Left lobe of liver (tissue), 2 donors: ENCODE measurements around the gene SLC18A3. TPM values are rescaled to one million over a fixed set of nuclear protein-coding genes. Genes with fewer than 3 reads are reported as not detected.

ENCODE experiments used
- ATAC-seq: fragments of 200-7000 bp; cut with Tn5 transposase; one replicate; pipeline ENCODE4 v1.9.1; 2020; ENCODE audit warnings: mild to moderate bottlenecking, moderate library complexity
- DNase-seq: peaks from one replicate; pipeline ENCODE4 v3.0.0-alpha.2; 2020; ENCODE audit warnings: low spot score
- total RNA-seq: library from RNA; stranded (reverse); gene quantifications from one replicate; pipeline ENCODE4 v1.2.1, GENCODE V29; 2021
- donor health status: DM: no; HTN: no; CAD: no; lungs with moderate emphysema.
- donor health status: DM: no; HTN: yes; CAD: no.

SLC18A3 gene
- total RNA-seq, 1 donor from 2014 or later, result not detected

DNA sequence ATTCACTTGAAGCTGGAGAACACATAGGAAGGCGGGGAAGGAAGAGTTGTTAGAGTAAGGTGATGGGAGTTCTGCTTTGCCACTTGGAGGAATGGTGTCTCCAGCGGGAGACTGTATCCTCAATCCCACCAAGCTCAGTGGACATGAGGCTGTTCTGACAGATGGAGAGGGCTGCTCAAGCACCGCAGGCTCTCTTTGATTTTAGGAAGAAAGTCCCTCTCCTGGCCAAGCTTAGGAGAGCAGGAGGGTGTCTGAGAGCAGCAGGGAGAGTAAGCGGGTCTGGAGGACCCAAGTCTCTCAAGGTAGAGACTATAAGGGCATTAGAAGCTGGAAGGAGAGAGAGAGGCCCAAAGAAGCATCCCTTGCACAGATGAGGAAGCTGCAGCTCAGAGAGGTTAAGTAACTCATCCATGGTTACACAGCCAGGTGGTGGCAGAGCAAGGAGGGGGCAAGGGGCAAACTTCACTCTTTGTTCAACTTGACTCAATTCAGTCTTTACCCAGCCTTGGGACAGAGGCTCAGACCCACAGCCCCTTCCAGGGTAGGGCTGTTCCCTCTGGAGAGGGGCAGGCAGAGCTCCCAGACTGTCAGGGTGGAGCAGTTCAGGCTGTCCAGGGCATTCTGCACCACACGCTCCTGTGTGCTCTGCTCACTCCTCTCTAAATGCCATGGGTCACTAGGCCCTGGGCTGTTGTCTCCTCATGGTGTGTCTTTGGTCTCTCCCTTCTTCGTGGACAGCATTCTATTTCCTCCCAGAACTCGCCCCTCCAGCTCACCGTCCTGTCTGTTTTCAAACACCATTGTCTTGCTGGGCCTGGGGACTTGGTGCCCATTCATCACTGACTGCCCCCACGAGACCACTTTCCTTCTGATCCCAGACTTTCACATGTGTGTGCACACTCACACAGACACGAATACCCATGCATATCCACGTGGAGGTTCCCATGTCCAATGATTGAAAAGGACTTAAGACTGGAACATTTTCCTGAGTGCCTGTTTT is 12.6 kb downstream of the SLC18A3 start:
- no peak for ATAC-seq
- no peak for DNase-seq

DNA sequence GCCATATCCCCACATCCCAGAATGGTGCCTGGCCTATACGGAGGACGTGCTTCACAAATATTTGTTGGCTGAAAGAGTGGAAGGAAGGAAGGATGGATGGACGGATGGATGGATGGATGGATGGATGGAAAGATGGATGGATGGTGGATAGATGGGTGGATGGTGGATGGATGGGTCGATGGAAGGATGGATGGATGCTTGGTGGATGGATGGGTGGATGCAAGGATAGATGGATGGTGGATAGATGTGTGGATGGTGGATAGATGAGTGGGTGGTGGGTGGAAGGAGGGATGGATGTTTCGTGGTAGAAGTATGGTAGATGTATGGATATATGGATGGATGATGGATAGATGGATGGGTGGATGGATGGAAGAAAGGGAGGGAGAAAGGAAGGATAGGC is 14.5 kb downstream of the SLC18A3 start:
- DNase-seq, result no peak
- no peak for ATAC-seq

DNA sequence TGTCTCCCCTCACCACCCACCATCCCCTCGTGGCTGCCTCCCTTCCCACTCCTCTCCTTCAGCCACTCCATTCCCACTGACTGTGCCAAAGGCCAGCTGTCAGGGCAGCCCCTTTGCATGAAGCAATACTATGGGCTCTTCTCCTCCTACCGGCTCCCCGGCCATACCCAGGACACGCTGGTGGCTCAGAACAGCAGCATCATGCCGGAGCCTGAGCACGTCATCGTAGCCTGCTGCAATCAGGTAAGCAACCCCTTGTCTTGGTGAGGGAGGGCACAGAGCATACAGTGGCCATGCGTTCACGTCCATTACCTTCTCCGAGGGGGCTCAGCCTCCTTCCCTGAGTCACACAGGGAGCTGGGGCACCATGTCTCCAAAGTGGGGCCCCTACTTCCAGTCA is 15.3 kb downstream of the SLC18A3 start:
- ATAC-seq (no peak), DNase-seq (no peak)

DNA sequence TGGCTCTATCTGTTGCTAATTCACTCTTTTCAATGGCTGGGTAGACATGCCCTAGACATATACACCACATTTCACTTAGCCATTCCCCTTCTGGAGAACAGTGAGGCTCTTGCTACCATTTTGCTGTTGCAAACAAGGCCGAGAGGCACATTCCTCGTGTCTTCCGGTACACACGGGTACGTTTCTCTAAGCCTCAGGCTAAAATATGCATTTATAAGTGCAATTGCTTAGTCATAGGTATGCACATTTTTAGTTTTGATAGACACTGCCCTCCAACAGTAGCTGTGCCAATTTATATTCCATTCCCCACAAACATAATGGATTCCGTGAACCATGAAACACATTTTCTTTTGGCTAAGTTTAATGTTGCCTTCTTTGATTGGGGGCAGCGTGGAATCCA is 16.9 kb downstream of the SLC18A3 start:
- no peak for ATAC-seq

DNA sequence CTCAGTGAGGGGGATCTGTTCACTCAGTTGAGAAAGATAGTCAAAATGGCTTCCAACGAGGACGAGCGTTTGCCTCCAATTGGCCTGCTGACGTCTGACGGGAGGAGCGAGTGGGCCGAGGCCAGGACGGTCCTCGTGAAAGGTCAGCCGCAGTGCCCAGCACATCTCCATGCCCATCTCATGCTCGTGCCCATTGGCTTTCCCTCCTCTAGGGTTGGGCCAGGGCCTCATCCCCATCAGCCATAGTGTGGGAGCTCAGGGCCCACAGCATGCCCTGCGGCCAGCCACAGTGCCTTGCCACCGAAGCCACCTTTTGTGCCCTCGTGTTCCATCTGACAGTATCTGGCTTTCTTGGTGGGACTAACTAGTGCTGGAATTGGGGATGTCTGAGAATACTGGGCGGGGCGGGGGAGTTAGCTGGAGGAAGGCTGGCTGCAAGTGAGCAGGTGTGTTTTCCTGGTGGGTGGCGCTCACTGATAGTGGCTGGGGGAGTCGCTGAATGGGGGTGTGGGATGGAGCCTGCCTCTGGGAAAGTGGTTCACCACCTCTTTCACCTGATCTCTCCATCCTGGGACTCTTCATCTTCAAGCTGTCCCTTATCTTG is 17.6 kb downstream of the SLC18A3 start:
- DNase-seq (no peak), ATAC-seq (no peak)

More for the DNA sequence above, 16.9 kb downstream of the SLC18A3 start:
- DNase-seq, result no peak

DNA sequence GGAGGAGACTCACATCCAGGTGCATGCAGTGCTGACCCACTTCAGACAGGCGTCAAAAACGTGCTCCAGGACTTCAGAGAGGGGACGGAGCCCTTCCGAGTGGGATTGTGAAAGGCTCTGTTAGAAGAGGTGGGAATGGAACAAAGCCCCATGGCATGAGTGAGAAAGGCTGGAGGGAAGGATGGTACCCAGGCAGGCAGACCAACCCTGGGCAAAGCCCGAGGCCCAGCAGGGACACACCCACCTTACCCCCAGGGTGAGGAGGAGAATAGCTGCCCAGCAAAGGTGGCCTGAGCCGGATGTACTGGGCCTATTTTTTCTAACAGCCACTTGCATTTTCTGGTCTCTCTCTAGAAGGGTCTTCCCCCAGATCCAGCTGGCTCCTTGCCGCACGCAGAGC is 18.5 kb downstream of the SLC18A3 start:
- no peak for ATAC-seq
- no peak for DNase-seq

DNA sequence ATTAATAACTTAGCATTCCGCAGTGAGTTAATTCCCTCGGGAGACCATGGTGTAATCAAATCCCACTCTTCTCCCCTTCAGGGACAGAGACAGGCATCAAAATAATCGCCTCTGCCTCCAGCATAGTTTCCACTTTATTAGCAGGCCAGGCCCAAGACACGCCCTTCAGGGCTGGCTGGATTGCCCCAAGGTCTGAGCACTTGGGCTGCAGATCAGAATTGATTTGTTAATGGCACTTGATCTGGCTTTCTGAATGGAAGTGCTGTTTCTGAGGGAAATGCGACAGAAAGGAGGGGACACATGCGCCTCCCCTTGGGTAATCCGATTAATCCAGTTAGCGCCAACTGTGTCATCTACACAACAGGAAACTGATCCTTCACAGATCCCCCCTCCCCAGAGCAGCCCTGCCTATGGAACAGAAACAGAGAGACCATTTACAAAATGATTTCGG is 19.3 kb downstream of the SLC18A3 start:
- no peak for ATAC-seq
- no peak for DNase-seq

DNA sequence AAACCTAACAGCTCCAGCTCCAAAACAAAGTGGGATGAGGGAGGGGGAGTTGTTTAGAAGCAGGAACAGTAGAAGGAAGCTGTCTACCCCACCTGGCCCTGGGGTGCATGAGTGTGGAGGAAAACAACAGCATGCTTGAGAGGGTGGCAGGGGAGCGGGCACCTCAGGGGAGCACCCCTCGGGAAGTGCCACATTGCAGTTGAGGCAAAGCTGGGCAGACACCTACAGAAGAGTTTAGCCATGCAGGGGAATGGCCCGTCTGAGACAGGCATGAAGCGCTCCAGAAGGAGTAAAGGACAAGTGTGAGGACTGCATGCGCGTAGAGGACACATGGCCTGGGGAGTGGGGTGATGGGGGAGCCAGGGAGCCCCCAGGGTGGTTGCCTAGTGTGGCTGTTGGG is 21.9 kb downstream of the SLC18A3 start:
- DNase-seq, result no peak
- no peak for ATAC-seq

DNA sequence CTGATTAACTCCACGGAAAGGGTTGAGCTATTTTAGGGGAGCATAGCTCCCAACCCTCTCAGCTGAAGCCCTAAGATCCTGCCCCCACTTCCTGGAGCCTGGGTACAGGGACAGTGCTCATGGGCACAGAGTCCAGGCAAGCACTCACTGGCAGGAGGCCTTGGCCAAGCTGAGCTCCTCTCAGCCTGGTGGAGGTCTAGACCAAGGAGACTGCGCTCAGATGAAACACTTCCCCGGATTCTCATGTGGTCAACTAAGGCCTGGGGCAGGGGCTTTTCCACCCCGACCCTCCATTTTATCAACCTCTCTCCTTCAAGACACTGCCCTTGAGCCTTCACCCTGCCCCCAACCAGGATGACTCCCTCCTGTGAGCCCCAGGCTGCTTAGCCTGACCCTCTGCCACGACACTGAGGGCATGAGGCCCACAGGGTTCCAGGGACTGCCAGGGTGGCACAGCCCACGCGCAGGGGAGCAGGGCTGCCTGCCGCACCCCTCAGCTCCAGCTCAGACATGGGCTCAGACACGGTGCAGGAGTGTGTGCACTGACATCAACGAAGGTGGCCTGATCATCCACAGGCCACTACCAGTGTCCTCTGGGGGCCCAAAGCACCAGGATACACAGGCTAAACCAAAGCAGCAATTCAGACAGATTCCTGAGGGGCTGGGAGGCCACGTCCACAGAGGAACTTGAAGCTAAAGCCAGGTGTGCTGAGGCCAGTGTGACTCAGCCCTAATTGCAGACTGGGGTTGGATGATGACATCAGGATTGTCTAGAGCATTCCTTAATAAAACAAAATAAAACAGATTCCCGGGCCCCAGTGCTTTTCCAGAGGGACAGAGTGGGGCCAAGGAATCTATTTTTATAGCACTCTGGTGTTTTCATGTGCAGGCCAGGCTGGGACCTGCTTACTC is 22.6 kb downstream of the SLC18A3 start:
- no peak for ATAC-seq
- no peak for DNase-seq

DNA sequence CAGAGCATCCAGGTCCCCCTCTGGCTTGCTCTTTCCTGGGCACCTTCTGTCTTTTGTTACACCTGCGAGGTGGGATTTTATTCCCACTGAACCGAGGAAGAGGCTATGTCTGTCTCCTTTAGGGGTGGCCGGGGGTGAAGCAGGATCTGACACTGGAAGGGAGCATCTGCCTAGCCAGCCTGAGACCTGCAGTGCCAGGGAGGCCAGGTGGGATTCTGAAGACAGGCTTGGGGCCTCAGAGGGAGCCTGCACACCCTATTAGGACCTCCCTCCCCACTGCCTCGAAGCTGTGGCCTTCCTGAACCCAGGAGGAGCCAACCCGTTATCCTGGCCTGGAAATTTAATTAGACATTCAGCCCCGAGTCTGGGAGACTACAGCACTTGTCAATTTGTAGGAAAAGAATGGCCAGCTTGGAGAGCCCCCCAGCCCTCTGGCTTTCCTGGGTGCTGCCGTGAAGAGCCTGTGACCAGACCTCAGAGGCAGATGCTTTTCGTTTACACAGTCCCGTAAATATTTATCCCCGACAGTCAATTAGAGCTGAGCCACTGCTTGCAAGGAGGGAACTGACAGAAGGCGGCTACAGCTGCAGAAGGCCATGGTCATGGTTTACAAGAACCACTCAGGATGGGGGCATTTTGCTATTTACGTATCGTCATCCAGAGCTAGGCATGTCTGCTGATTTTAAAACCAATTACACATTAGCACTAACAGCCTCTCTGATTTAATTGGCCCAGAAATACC is 23.4 kb downstream of the SLC18A3 start:
- no peak for DNase-seq
- no peak for ATAC-seq

DNA sequence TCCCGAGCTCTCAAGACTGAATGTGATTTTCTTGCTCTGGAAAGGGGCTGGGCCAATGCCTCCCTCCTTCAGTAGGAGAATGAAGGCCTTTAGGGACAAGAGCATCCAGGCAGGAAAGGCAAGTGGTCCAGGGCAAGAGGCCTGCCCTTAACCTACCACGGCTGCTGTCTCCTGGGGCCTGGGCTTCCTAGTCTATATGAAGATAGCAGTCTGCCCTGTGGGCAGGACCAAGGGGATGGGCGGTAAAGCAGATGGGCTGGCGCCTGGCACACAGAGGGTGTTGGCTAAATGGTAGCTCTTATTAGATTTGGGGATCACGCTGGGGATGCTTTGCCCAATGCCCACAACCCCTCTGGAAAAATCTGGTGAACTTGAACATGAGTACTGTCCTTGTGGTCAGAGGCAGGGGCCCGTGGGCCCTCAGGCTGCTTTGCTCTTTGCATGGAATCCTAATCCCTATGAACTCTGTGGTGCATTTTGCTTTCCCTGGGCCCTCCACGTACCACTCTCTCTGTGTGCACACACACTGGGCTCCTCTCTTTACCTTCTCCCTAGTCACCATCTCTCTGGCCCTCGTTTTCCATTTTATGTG is 24.1 kb downstream of the SLC18A3 start:
- no peak for DNase-seq

DNA sequence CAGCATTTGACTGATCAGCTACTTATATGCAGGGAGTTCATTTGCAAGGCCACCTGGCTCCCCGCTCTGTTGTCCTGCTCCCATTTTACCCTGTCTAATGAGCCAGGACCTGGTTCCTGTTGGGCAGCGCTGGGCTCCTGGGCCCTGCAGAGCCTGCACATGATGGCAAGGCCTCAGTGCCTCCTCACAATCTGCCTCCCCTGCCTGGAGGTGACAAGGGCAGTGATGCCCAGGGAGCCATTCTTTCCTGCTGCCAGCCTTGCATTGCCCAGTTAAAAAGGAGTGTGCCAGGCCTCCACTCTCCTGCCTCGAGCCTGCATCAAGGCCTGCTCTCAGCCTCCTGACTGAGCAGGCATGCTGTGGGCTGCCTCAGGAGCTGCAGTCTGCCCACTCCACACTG is 32.2 kb downstream of the SLC18A3 start:
- DNase-seq (no peak), ATAC-seq (no peak)

More for the DNA sequence above, 24.1 kb downstream of the SLC18A3 start:
- ATAC-seq, result no peak

DNA sequence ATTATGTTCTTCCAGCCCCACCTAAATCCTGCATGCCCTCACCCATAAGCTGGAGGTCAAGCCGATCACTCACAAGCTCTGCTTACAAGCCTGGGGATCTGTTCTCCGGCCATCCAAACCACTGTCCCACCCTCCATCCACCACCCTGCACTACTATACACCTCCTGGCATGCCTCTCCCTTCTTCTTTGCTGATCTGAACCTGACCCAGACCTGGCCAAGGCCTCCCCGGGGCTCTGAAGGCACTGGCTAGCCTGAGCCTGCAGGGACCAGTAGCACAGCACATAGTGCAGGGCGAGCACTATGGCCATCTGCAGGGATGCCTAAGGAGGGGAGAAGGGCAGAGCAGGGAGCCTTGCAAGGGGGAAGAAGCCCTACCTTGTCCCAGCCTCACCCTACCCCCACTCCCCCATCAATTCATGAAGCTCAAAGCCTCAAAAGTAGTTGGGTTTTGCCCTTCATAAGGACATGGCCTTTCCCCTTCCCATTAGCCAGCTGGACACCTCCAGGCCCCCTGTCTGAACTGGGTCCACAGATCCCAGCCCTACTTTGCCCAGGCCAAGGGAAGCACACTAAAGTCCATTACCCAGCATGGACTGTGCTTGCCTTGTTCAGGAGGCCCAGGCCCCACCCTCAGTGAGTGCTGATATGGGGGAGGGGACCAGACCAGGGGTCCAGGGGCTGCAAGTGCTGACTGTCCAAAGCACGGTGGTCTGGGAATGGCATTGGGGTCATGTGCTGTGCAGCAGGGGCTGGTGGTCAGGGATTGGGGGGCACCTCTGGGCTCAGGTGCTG is 33.3 kb downstream of the SLC18A3 start:
- no peak for ATAC-seq

DNA sequence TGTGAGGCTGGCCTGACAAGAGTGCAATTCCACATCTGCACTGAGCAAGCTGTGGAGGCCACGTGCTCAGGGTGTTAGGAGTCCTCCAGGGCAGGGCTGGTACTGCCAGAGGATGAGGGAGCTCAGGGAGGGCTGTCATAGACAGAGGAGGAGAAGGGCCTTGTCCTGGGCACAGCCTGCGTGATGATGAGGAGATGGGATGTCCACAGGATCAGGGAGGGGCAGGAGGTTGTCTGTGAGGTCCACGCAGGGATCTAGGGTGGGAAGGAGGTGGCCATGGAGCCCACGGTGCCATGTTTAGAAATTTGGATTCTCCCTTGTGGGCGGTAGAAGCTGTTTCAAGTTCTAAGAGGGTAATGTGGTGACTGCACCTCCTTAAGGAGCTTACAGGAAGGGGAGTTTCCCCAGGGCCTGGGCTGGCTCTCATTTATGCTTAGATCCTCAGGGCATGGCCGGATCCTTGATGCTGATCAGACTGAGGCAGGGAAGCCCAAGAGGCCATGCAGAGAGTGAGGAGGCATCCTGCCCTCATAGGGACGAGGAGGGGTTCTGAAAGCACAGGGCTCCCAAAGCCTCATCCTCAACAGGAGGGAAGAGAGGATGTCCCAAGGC is 34.0 kb downstream of the SLC18A3 start:
- ATAC-seq (no peak), DNase-seq (no peak)

More for the DNA sequence above, 33.3 kb downstream of the SLC18A3 start:
- DNase-seq, result no peak

DNA sequence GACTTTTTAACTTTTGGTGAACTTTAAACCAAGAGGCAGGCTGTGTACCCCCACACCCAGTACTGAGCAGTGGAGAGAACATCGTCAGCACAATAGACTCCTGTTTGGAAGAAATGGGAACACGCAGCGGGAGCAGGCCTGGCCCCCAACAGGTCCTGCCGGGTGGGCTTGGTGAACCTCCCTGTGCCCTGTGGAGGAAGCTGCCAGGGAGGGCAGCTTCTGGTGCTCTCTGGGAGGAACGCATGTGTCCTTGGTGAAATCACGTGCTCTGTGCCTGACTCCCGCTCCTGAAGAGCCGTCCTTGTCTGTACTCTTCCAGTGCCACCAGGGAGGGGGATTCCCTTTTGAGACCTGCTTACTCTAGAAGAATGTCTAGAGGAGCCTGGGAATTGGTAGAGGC is 35.3 kb downstream of the SLC18A3 start:
- no peak for DNase-seq

DNA sequence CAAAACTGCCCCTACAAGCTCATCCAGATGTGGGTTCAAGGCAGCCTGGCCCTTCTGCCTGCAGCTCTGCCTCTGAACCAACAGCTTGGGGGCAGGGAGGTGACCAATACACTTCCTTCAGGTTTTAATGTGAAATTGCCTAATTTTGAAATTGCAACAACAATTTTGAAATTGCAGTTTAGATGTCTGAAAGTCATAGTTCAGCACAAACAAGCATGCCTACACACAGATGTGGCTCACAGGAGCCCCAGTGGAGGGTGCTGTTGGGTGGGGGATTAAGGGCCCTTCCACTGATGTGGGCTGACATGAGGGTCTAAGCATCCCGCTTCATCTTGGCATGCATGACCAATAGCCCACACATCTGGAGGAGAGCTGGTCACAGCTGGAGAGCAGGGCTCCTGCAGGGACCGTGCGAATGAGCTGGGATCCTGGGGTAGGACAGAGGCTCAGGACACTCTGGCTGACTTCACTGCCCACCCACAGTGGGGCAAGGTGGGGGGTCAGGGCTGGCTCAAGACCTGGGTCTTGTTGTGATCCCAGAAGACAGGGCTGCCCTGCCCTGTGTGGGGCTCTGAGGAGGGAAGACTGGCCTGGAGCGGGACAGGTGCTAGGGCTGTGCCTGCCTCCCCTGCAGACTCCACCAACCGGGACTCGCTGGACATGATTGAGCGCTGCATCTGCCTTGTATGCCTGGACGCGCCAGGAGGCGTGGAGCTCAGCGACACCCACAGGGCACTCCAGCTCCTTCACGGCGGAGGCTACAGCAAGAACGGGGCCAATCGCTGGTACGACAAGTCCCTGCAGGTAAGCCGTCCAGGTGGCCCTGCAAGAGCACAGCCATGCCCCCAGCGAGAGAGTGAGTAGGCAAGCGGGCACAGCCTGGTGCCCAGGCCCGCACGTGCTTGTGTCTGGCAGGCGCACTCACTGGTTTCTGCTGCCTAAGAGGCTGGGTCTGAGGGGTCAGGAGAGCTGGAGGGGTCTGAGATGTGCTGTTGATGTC is 36.1 kb downstream of the SLC18A3 start:
- DNase-seq (peak; percentile 38), ATAC-seq (no peak)

More for the DNA sequence above, 35.3 kb downstream of the SLC18A3 start:
- ATAC-seq, result no peak

DNA sequence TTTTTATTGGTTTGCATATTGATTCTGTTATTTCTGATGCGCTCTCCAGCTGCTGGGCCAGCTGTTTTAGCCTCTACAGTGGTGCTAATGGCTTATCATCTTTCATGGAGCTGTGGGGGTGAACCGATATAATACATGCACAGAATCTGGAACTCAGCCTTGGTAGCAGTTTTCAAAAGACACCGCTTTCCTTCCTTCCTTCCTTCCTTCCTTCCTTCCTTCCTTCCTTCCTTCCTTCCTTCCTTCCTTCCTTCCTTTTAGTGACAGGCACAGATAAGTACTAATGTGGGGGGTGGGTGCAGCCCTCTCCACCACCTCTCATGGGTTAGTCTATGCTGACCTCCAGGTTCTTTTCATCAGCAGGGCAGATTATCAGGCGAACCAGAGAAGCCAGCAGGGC is 37.4 kb downstream of the SLC18A3 start:
- peak; percentile 14 for DNase-seq
- ATAC-seq, result no peak
